Peyer's patch (tissue), 4 donors: ENCODE results near the gene ZNF280D. TPM values are rescaled to one million over a fixed set of nuclear protein-coding genes. Genes with fewer than 3 reads are reported as not detected.

ENCODE experiments used
- DNase-seq, 3 donors: peaks; one replicate each; pipeline ENCODE4 v3.0.0-alpha.2; 2017 to 2019
- H3K27ac ChIP-seq, 4 donors: fragments of 200-600 bp; sonication (generic); one replicate each; pipeline ENCODE4 v1.5.1; 2016 to 2019
- H3K27me3 ChIP-seq, 2 donors: fragments of 200-600 bp; sonication (generic); one replicate each; pipeline ENCODE4 v1.5.1; 2019
- H3K36me3 ChIP-seq, 3 donors: fragments of 200-600 bp; sonication (generic); one replicate each; pipeline ENCODE4 v1.5.1; 2016 to 2019
- H3K4me1 ChIP-seq, 4 donors: fragments of 200-600 bp; sonication (generic); one replicate each; pipeline ENCODE4 v1.5.1; 2016 to 2019
- H3K4me3 ChIP-seq, 4 donors: fragments of 200-600 bp; sonication (generic); 1 replicate in 3 of 4; 2 replicates in 1 of 4; pipeline ENCODE4 v1.5.1; 2016 to 2019; ENCODE audit warnings: mild to moderate bottlenecking in 1 of 4
- H3K9me3 ChIP-seq, 4 donors: fragments of 200-600 bp; sonication (generic); one replicate each; pipeline ENCODE4 v1.5.1; 2016 to 2019; ENCODE audit warnings: mild to moderate bottlenecking in 1 of 4
- POLR2A ChIP-seq, 2 donors: fragments of 450-650 bp; IDR thresholded peaks; one replicate each; pipeline ENCODE4 v1.5.1; 2017; ENCODE audit warnings: antibody characterized with exemption in 2 of 2, mild to moderate bottlenecking in 2 of 2, moderate library complexity in 2 of 2
- total RNA-seq, 4 donors: library from RNA; depleted of rRNA; stranded (reverse); fragments of >200 nt; gene quantifications; one replicate each; pipeline ENCODE4 v1.1.0, GENCODE V29; 2016
- TF ChIP-seq, protein P1 (sequence below), 6 experiments: fragments of 450-650 bp in 4 of 6; fragments of 200-600 bp in 2 of 6; sonication (generic) in 1 of 6; IDR thresholded peaks; one replicate each; pipeline ENCODE4 v1.5.1; 2017 to 2019; ENCODE audit warnings: antibody characterized with exemption in 6 of 6, mild to moderate bottlenecking in 3 of 6, moderate library complexity in 1 of 6

ZNF280D gene
- total RNA-seq, 4 donors from 2014 or later = 34.2 to 82.5 (median 45.1) TPM

DNA sequence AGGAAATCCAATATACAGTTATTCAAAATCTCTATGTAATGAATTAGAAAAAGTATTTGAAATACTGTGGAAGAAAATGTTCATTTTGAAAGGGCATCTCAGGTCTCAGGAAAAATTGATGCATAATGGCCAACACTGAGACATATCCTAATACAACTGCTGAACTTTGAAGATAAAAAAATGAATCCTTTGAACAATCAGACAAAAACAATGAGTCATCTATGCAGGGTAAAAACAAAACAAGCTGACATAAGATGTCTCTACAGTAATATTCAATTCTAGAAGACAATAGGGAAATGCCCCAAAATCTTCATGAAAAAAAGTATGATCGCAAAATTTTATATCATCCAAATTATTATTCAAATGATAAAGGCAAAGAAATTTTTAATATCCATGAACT lies 34.0 kb upstream of the ZNF280D start:
- Histone ChIP-seq H3K4me1 (no peaks in the 10 kb centered on the region), H3K27me3 (no peaks in the 10 kb centered on the region), H3K27ac (no peak overlapping the region), H3K9me3 (no peaks in the 10 kb centered on the region), H3K4me3 (no peak overlapping the region), H3K36me3 (no peaks in the 10 kb centered on the region)
- DNase-seq = no peak
- TF ChIP-seq, protein P1, sequence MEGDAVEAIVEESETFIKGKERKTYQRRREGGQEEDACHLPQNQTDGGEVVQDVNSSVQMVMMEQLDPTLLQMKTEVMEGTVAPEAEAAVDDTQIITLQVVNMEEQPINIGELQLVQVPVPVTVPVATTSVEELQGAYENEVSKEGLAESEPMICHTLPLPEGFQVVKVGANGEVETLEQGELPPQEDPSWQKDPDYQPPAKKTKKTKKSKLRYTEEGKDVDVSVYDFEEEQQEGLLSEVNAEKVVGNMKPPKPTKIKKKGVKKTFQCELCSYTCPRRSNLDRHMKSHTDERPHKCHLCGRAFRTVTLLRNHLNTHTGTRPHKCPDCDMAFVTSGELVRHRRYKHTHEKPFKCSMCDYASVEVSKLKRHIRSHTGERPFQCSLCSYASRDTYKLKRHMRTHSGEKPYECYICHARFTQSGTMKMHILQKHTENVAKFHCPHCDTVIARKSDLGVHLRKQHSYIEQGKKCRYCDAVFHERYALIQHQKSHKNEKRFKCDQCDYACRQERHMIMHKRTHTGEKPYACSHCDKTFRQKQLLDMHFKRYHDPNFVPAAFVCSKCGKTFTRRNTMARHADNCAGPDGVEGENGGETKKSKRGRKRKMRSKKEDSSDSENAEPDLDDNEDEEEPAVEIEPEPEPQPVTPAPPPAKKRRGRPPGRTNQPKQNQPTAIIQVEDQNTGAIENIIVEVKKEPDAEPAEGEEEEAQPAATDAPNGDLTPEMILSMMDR (IDR thresholded peaks at IDR 0.05) = no peak
- no peak for TF ChIP-seq POLR2A (IDR thresholded peaks at IDR 0.05)

DNA sequence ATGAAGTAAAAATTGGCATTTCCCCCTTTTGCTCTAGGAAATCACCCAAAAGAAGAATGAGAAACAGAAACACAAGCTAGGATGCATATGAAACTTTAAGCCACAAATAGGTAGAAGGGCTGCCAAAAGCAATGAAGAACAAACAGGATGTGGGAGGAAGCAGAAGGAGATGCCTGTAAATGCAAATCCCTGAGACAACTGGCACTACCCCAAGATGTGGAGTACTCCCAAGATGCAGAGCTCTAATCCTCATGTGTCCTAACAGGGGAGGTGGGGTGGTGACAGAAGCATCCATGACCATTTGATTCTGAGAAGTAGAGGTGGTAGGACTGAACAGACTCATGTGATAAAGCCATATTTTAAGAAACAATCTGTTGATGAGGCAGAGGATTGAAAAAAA lies 31.9 kb upstream of the ZNF280D start:
- Histone ChIP-seq H3K4me3 (no peak overlapping the region), H3K4me1 (no peaks in the 10 kb centered on the region), H3K27me3 (no peaks in the 10 kb centered on the region), H3K9me3 (no peaks in the 10 kb centered on the region), H3K36me3 (no peaks in the 10 kb centered on the region), H3K27ac (no peak overlapping the region)
- no peak for DNase-seq
- TF ChIP-seq POLR2A (IDR thresholded peaks at IDR 0.05) = no peak
- TF ChIP-seq, protein P1 (IDR thresholded peaks at IDR 0.05) = no peak

DNA sequence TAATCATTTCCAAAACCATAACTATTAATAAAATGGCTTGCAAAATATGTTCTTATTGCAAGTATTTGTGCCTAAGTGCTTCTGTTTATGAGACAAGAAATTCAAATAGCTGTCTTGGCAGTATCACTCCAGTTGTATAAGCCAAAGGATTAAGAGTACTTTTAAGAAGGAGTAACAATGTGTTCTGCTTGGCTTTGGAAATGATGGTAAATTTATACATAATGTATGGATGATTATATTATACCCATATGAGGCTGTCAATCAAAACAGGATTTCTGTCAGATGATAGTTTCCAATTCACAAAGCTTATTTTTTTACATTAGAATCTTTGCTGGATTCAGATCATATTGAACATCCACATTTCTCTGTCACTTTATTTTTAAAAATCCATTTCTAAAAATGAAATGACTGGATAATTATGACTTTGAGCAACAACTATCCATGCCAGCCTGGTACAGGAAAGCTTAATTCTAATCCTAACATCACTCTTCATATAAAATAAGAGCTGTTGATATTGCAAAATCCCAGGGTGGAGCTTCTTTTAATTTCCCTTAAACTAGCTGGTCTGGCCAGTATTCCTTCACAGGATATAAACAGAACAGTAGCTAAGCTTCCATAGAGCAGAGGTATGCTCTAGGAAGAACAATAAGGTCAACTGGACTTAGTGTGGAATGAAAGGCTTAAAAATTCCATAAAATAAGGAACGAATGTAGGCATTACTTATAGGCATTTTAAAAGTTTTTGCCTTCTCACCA lies 30.0 kb upstream of the ZNF280D start:
- TF ChIP-seq POLR2A (IDR thresholded peaks at IDR 0.05) = no peak
- TF ChIP-seq, protein P1 (IDR thresholded peaks at IDR 0.05) = no peak
- Histone ChIP-seq H3K27me3 (no peaks in the 10 kb centered on the region), H3K4me1 (no peaks in the 10 kb centered on the region), H3K36me3 (no peaks in the 10 kb centered on the region), H3K4me3 (no peak overlapping the region), H3K27ac (peak overlapping the region in 3 of 4 donors; percentile 3 to 19 (median 13)), H3K9me3 (no peaks in the 10 kb centered on the region)
- no peak for DNase-seq

DNA sequence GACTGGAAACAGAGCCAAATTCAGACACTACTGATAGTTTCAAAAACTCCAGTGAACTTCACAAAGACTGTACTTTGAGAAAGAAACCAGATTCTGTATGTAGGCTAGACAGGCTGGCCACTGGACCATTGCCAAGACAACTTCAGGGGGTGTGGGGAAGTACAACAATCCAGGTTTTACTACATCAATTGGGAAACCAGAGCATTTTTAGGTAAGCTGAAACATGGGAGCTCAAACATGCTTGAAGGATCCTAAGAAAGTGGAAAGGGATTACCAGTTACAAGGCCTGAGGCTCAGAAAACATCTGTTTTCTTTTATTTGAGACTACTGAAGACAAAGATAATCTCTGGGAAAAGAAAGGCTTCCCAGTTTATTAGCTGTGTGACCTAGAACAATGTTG lies 26.9 kb upstream of the ZNF280D start:
- Histone ChIP-seq H3K4me3 (no peak overlapping the region), H3K27ac (no peak overlapping the region), H3K4me1 (no peaks in the 10 kb centered on the region), H3K9me3 (no peaks in the 10 kb centered on the region), H3K27me3 (no peaks in the 10 kb centered on the region), H3K36me3 (no peaks in the 10 kb centered on the region)
- TF ChIP-seq POLR2A (IDR thresholded peaks at IDR 0.05) = no peak
- TF ChIP-seq, protein P1 (IDR thresholded peaks at IDR 0.05) = no peak
- no peak for DNase-seq

DNA sequence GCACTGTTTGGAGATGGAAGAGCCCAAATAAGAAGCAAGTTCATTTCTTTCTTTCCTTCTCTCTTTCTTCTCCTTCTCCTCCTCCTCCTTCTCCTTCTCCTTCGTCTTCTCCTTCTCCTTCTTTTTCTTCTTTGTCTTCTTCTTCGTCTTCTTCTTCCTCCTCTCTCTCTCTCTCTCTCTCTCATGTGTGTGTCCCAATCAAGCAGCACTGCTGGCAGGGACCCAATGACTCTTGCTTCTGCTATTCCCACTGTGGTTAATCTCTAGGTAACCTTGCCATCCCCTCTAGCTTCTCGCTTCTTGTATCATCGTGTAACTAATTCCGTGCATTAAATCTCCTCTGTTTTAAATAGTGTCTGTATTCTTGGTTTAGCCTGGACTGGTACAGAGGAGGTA lies 26.1 kb upstream of the ZNF280D start:
- no peak for TF ChIP-seq POLR2A (IDR thresholded peaks at IDR 0.05)
- TF ChIP-seq, protein P1 (IDR thresholded peaks at IDR 0.05) = no peak
- Histone ChIP-seq H3K27me3 (no peaks in the 10 kb centered on the region), H3K4me1 (no peaks in the 10 kb centered on the region), H3K4me3 (no peak overlapping the region), H3K9me3 (no peaks in the 10 kb centered on the region), H3K27ac (no peak overlapping the region), H3K36me3 (no peaks in the 10 kb centered on the region)
- DNase-seq = no peak
